Activated B cell treated with CpG ODN at 0.5 μM for 24 hours (primary cell): Measurements from ENCODE around the gene C12orf57. TPM values are rescaled to one million over a fixed set of nuclear protein-coding genes. Genes with fewer than 3 reads are reported as not detected.

Source experiments
- ATAC-seq: fragments of 200-7000 bp; cut with Tn5 transposase; one replicate; pipeline ENCODE4 v1.10.0; 2021; ENCODE audit warnings: low read depth, mild to moderate bottlenecking, moderate library complexity
- CTCF ChIA-PET: fragments of 350-600 bp; sonication (Branson Sonifier 250); formaldehyde crosslinking; loops from one replicate; lab custom pipeline; 2021; ENCODE audit warnings: antibody characterized with exemption; lab: Charles Lee
- POLR2A ChIA-PET: fragments of 350-600 bp; sonication (Branson Sonifier 250); formaldehyde crosslinking; loops from one replicate; lab custom pipeline; 2021; ENCODE audit warnings: antibody characterized with exemption; lab: Charles Lee
- DNase-seq: peaks from one replicate; pipeline ENCODE4 v3.0.0; 2022
- H3K27ac Mint-ChIP-seq: one replicate; pipeline ENCODE4 v1.8.0; 2020; ENCODE audit warnings: mixed read lengths
- H3K27me3 Mint-ChIP-seq: one replicate; pipeline ENCODE4 v1.8.0; 2021; ENCODE audit warnings: mixed read lengths
- H3K36me3 Mint-ChIP-seq: one replicate; pipeline ENCODE4 v1.8.0; 2021; ENCODE audit warnings: low read depth, mixed read lengths
- H3K4me1 Mint-ChIP-seq: one replicate; pipeline ENCODE4 v1.8.0; 2021; ENCODE audit warnings: mixed read lengths
- H3K4me3 Mint-ChIP-seq: one replicate; pipeline ENCODE4 v1.8.0; 2020; ENCODE audit warnings: mild to moderate bottlenecking, mixed read lengths
- H3K9me3 Mint-ChIP-seq: one replicate; pipeline ENCODE4 v1.8.0; 2020; ENCODE audit warnings: mixed read lengths
- CTCF ChIP-seq: fragments of 200-600 bp; IDR thresholded peaks from one replicate; pipeline ENCODE4 v1.8.0; 2022; ENCODE audit warnings: antibody characterized with exemption, mild to moderate bottlenecking
- intact Hi-C: fragments of 100-400 bp; cut with micrococcal nuclease; formaldehyde crosslinking; loops from one replicate; pipeline ENCODE4 v1.15.1; 2024
- total RNA-seq: library from RNA; stranded (reverse); gene quantifications from 2 replicates; pipeline ENCODE4 v1.2.3, GENCODE V29; 2022

Gene C12orf57
- total RNA-seq, 1 donor from 2014 or later: 54.8 TPM

GRCh38 chr12:6979021-6979420 lies 35.2 kb downstream of the C12orf57 start:
- Mint-ChIP-seq H3K4me1 (no peaks in the 10 kb centered on the region), H3K27me3 (no peaks in the 10 kb centered on the region), H3K27ac (no peak overlapping the region), H3K9me3 (no peaks in the 10 kb centered on the region), H3K4me3 (no peak overlapping the region), H3K36me3 (peaks cover 84% of the 10 kb centered on the region)
- ATAC-seq (no peak), DNase-seq (no peak)
- no peak for TF ChIP-seq CTCF
- intact Hi-C loops: no loop called here
- CTCF ChIA-PET: no interaction called here
- POLR2A ChIA-PET: interaction anchor here (1.2 to 1.5 kb wide), 2 partner anchors 35 to 55 kb away, joined by 3 to 4 read pairs; partner anchors contain the start of genes C12orf57 and RNU7-1

DNA sequence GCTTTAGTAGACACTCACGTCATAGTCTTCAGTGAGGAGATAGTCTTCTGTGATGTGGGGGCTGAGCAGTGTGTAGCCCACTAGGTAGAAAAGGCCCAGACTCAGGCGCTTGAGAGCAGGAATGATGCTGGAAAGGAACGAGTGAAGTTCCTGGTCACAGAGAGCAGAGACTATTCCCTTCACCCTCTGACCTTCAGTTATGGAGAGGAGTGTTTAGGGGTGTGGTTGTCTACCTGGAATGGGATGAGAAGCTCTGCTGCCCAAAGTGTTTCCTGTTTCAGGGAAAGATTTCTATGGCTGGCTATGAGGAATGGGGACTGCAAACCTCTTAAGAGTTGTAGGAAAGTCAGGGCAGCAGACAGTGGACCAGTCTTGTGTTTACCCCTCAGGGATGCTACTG lies 35.6 kb downstream of the C12orf57 start:
- intact Hi-C loops: no loop called here
- no peak for DNase-seq
- Mint-ChIP-seq H3K27me3 (no peaks in the 10 kb centered on the region), H3K9me3 (no peaks in the 10 kb centered on the region), H3K4me3 (no peak overlapping the region), H3K36me3 (peaks cover 81% of the 10 kb centered on the region), H3K4me1 (no peaks in the 10 kb centered on the region), H3K27ac (no peak overlapping the region)
- no peak for ATAC-seq
- TF ChIP-seq CTCF: no peak
- ChIA-PET POLR2A (interaction anchor here (1.2 to 1.5 kb wide), 2 partner anchors 36 to 56 kb away, joined by 3 to 4 read pairs; partner anchors contain the start of genes C12orf57 and RNU7-1), CTCF (no interaction called here)

DNA sequence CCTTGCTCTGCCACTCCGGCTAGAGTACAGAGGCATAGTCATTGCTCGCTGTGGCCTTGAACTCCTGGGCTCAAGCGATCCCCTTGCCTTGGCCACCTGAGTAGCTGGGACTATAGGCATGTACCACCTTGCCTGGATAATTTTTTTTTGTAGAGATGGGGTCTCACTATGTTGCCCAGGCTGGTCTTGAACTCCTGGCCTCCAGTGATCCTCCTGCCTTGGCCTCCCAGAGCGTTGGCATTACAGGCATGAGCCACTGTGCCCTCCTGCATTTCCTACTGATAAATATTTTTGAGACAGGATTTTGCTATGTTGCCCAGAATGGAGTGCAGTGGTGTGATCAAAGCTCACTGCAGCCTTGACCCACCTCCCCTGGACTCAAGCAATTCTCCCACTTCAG lies 36.3 kb downstream of the C12orf57 start:
- intact Hi-C loops: no loop called here
- Mint-ChIP-seq H3K36me3 (peaks cover 75% of the 10 kb centered on the region), H3K4me1 (no peaks in the 10 kb centered on the region), H3K27me3 (no peaks in the 10 kb centered on the region), H3K4me3 (no peak overlapping the region), H3K9me3 (no peaks in the 10 kb centered on the region), H3K27ac (no peak overlapping the region)
- DNase-seq: no peak
- ChIA-PET CTCF (no interaction called here), POLR2A (no interaction called here)
- no peak for ATAC-seq
- TF ChIP-seq CTCF: no peak

DNA sequence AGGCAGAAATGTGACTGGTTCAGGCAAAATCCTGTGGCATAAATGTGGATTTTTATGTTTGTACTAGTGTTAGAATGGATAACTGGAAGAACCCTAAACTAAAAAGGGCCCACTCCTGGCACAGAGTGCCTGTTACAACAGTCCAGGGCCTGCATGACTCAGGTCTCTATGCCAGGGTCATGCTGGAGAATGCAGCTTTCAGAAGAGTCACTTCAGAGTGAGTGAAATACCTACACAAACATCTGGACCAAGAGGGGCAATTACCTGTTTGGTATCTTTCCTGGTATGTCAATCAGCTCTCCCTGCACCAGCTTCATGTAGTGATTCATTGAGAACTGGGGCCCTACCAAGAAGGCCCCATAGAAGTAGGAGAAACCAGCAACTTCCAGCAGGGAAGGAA lies 36.9 kb downstream of the C12orf57 start:
- Mint-ChIP-seq H3K4me3 (no peak overlapping the region), H3K27me3 (no peaks in the 10 kb centered on the region), H3K9me3 (no peaks in the 10 kb centered on the region), H3K36me3 (peaks cover 69% of the 10 kb centered on the region), H3K27ac (no peak overlapping the region), H3K4me1 (no peaks in the 10 kb centered on the region)
- DNase-seq (no peak), ATAC-seq (no peak)
- POLR2A ChIA-PET: no interaction called here
- no peak for TF ChIP-seq CTCF
- intact Hi-C loops: no loop called here
- CTCF ChIA-PET: no interaction called here

DNA sequence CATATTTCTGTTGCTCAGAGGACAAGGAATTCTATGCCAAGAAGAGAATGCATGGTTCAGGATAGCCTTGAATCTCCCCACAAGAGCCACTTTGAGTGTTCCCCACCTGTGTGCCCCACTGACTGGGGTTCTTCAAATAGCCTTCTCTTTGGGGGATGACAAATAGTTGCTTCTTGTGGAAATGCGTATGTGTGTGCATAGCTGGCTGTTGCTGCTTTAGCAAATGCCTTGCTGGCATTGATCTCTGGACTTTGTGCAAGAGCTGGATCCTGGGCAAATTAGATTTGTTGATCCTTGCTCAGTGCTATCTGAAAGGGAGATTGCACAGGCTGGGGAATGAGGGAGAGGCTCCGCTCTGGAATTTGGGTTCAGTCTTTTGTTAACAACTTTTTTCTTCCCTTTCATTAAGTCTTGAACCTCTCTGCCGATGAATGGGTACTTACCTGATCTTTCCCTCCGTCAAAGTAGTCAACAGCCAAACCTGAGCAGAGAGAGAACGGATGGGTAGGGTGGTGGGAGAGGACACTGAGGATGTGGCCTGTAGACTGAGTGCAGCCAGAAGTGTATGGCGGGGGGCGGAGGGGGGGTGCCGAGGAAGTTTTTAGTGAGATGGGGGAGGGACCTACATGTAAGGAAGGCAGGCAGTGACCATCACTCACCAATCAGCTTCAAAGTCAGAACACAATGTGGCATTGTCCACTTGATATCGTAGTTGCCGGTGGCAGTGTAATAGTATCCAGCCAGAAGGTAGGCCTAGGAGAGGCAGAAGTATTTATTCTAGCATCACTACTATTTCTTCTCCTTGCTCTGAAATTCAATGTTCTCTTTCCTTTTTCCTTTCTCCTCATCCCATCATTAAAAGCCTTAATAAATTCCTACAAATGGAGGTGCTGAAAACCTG lies 37.6 kb downstream of the C12orf57 start:
- no peaks in the 10 kb centered on the region for H3K9me3 Mint-ChIP-seq
- DNase-seq (no peak), ATAC-seq (no peak)
- no peak overlapping the region for H3K4me3 Mint-ChIP-seq
- no peaks in the 10 kb centered on the region for H3K27me3 Mint-ChIP-seq
- intact Hi-C loops: no loop called here
- no peak for TF ChIP-seq CTCF
- peaks cover 64% of the 10 kb centered on the region for H3K36me3 Mint-ChIP-seq
- H3K4me1 Mint-ChIP-seq: no peaks in the 10 kb centered on the region
- no peak overlapping the region for H3K27ac Mint-ChIP-seq
- POLR2A ChIA-PET: no interaction called here
- CTCF ChIA-PET: no interaction called here
